ENCODE measurements around the gene LILRA5. TPM values are rescaled to one million over a fixed set of nuclear protein-coding genes. Genes with fewer than 3 reads are reported as not detected.

The LILRA5 gene
- total RNA-seq (2016; rRNA removed; fragmentation: Illumina TruSeq; extraction: Trizol), result not detected in 2 replicates
- total RNA-seq (2016; cell fraction: cytosol; rRNA removed; fragmentation: Illumina TruSeq; extraction: Trizol; ENCODE audit: low read depth), result not detected in 2 replicates
- not detected in 2 replicates for total RNA-seq (2016; cell fraction: insoluble cytoplasmic fraction; rRNA removed; fragmentation: Illumina TruSeq; extraction: Trizol)
- not detected in 2 replicates for total RNA-seq (2016; cell fraction: membrane; rRNA removed; fragmentation: Illumina TruSeq; extraction: Trizol)
- total RNA-seq (2016; cell fraction: nucleus; rRNA removed; fragmentation: Illumina TruSeq; extraction: Trizol), result not detected in 2 replicates
- not detected in 2 replicates for polyA plus RNA-seq (2011; rRNA removed)
- not detected in 2 replicates for polyA plus RNA-seq (2011; cell fraction: cytosol; rRNA removed)
- not detected in 2 replicates for polyA plus RNA-seq (2011; cell fraction: nucleus; rRNA removed)
- not detected in 2 replicates for polyA plus RNA-seq (2012)
- not detected in 2 replicates for polyA plus RNA-seq (2016; cell fraction: cytosol; fragmentation: Illumina TruSeq; extraction: Trizol; ENCODE audit: low read depth)
- polyA plus RNA-seq (2016; cell fraction: insoluble cytoplasmic fraction; fragmentation: Illumina TruSeq; extraction: Trizol; ENCODE audit: low read depth), result not detected in 2 replicates
- polyA plus RNA-seq (2016; cell fraction: membrane; fragmentation: Illumina TruSeq; extraction: Trizol; ENCODE audit: low read depth), result not detected in 2 replicates
- polyA plus RNA-seq (2016; cell fraction: nucleus; fragmentation: Illumina TruSeq; extraction: Trizol; ENCODE audit: insufficient read depth, low read depth), result not detected in 2 replicates
- not detected in 2 replicates for polyA minus RNA-seq (2011; rRNA and poly(A)+ RNA removed; ENCODE audit: low replicate concordance)
- polyA minus RNA-seq (2011; cell fraction: cytosol; rRNA and poly(A)+ RNA removed), result not detected in 2 replicates
- not detected in 2 replicates for polyA minus RNA-seq (2011; cell fraction: nucleus; rRNA and poly(A)+ RNA removed)
- not detected for Bru-seq, nascent RNA
- not detected for BruChase-seq, experiment 1, labeled RNA remaining after a 6-hour chase
- not detected for BruChase-seq, experiment 2, labeled RNA remaining after a 2-hour chase
- long read RNA-seq, experiment 1, result 0 reads
- long read RNA-seq, experiment 2, result 0 reads

- no peak within 1 kb of the TSS for H3K9ac ChIP-seq (ENCODE audit: insufficient read depth, low read depth, low read length)
- no peaks in the 10 kb centered on the region for H4K20me1 ChIP-seq (ENCODE audit: insufficient read depth, low read length)
- FAIRE-seq (no peak), DNase-seq (ENCODE audit: low spot score) (no peak), ATAC-seq (no peak)
- intact Hi-C loops (cut with micrococcal nuclease; ENCODE audit: unreplicated experiment) (no loop called here), in situ Hi-C loops (cut with HindIII; ENCODE audit: extremely low pct_ligation_motif_present, low pct_unique_long_range_greater_than_20kb) (no loop called here)
- ChIA-PET POLR2A (no interaction called here), CTCF (ENCODE audit: low intra/inter-chr PET ratio, low total read pairs) (no interaction called here)
- no peak within 1 kb of the TSS for H3K27ac ChIP-seq (ENCODE audit: extremely low read length, insufficient read depth, low read length)
- no peak within 1 kb of the TSS for H3K4me3 ChIP-seq (replicated peaks in 1 of 3; ENCODE audit: insufficient read depth in 1 of 3, low read depth in 2 of 3, low read length in 3 of 3)
- H3K9me3 ChIP-seq (ENCODE audit: low read length), result no peaks in the 10 kb centered on the region
- no peaks in the 10 kb centered on the region for H3K79me2 ChIP-seq (ENCODE audit: insufficient read depth, low read length)
- no peak within 1 kb of the TSS for H3K4me2 ChIP-seq (ENCODE audit: low read depth, low read length)
- 0% methylated on average over 7 of the region's 13 CpGs for WGBS (ENCODE audit: low lambda C conversion rate)
- H3K36me3 ChIP-seq (replicated peaks in 1 of 2; ENCODE audit: control insufficient read depth in 1 of 2, insufficient read depth in 2 of 2, low read length in 2 of 2), result no peaks in the 10 kb centered on the region
- peaks cover 3 to 13% of the 10 kb centered on the region in 2 experiments; a peak in 3 of 5 replicates for H3K27me3 ChIP-seq (ENCODE audit: control insufficient read depth in 1 of 2, insufficient read depth in 2 of 2, low read length in 2 of 2)
- no peak for TF ChIP-seq RFX5 (IDR thresholded peaks at IDR 0.05; ENCODE audit: low read depth, low read length)
- no peak for TF ChIP-seq ZNF781 (CRISPR knock-in tag; IDR thresholded peaks at IDR 0.05; ENCODE audit: borderline replicate concordance, not compliant biosample characterization)
- no peak for TF ChIP-seq IRF1 (CRISPR knock-in tag; IDR thresholded peaks at IDR 0.05; ENCODE audit: low read depth)
- BruUV-seq (replicated peaks), result no TSS peak
- H3K4me1 ChIP-seq (ENCODE audit: insufficient read depth, low read length), result no peaks in the 10 kb centered on the region
- H2AFZ ChIP-seq (ENCODE audit: low read length), result no peak within 1 kb of the TSS
Measured at GRCh38 chr19:54312436-54313377, at the start of gene LILRA5. LILRA5 (minus strand) TSS chr19:54313166; CDS start chr19:54313019, 147 bp downstream.
